Left ventricle myocardium inferior (tissue), 1 donor: Measurements from ENCODE around the gene CUL1. TPM values are rescaled to one million over a fixed set of nuclear protein-coding genes. Genes with fewer than 3 reads are reported as not detected.

Source experiments
- DNase-seq: peaks from one replicate; pipeline ENCODE4 v3.0.0-alpha.2; 2020
- H3K27ac ChIP-seq: fragments of 200-600 bp; replicated peaks from 2 replicates; pipeline ENCODE4 v1.8.0; 2021
- H3K27me3 ChIP-seq: fragments of 200-600 bp; 2 replicates; pipeline ENCODE4 v1.8.0; 2021; ENCODE audit warnings: low read depth
- H3K36me3 ChIP-seq: fragments of 200-600 bp; 2 replicates; pipeline ENCODE4 v1.8.0; 2021
- H3K4me1 ChIP-seq: fragments of 200-600 bp; 2 replicates; pipeline ENCODE4 v1.8.0; 2021
- H3K4me3 ChIP-seq: fragments of 200-600 bp; 2 replicates; pipeline ENCODE4 v1.8.0; 2021; ENCODE audit warnings: mild to moderate bottlenecking, moderate library complexity
- H3K9me3 ChIP-seq: fragments of 200-600 bp; replicated peaks from 2 replicates; pipeline ENCODE4 v1.8.0; 2021
- intact Hi-C: fragments of 100-400 bp; cut with micrococcal nuclease; formaldehyde crosslinking; loops from one replicate; pipeline ENCODE4 v1.11.0; 2022
- total RNA-seq: library from RNA; stranded (reverse); fragmentation: NEBNext Ultra II Directional; extraction: Animal tissue kit (Norgen Biotek cat#: 25700); gene quantifications from one replicate; pipeline ENCODE4 v1.2.1, GENCODE V29; 2021
- TF ChIP-seq, protein P1 (sequence below): fragments of 200-600 bp; IDR thresholded peaks from 2 replicates; pipeline ENCODE4 v1.8.0; 2021; ENCODE audit warnings: antibody characterized with exemption, mild to moderate bottlenecking, borderline replicate concordance
- donor health status: DM: no; HTN: yes; CAD: no; lungs with severe emphysema.

CUL1 gene
- total RNA-seq, 1 donor from 2014 or later: 48.2 TPM

DNA sequence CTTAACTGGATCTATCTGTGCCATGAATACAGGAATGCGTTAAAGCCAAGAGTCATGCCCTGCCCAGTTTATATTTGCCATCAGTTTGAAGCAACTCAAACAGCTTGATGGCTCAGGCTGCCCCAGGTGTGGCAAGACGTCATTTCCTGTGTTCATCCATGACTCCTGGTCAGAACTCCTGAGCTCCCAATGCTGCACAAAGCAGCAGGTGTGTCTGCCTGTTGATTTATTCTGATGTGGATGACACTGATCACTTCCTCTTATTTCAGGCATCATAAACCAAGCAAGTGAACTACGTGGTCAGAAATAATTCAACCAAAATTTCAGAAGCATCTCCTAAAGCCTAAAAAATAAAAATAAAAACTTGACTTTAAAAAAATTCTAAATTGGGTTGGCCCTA lies 116.9 kb downstream of the CUL1 start:
- no peak overlapping the region for H3K4me3 ChIP-seq
- no peaks in the 10 kb centered on the region for H3K9me3 ChIP-seq
- DNase-seq: no peak
- intact Hi-C loops: no loop called here
- no peaks in the 10 kb centered on the region for H3K4me1 ChIP-seq
- peaks cover 3% of the 10 kb centered on the region for H3K36me3 ChIP-seq
- H3K27me3 ChIP-seq: no peaks in the 10 kb centered on the region
- TF ChIP-seq, protein P1, sequence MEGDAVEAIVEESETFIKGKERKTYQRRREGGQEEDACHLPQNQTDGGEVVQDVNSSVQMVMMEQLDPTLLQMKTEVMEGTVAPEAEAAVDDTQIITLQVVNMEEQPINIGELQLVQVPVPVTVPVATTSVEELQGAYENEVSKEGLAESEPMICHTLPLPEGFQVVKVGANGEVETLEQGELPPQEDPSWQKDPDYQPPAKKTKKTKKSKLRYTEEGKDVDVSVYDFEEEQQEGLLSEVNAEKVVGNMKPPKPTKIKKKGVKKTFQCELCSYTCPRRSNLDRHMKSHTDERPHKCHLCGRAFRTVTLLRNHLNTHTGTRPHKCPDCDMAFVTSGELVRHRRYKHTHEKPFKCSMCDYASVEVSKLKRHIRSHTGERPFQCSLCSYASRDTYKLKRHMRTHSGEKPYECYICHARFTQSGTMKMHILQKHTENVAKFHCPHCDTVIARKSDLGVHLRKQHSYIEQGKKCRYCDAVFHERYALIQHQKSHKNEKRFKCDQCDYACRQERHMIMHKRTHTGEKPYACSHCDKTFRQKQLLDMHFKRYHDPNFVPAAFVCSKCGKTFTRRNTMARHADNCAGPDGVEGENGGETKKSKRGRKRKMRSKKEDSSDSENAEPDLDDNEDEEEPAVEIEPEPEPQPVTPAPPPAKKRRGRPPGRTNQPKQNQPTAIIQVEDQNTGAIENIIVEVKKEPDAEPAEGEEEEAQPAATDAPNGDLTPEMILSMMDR: no peak
- H3K27ac ChIP-seq: no peak overlapping the region

DNA sequence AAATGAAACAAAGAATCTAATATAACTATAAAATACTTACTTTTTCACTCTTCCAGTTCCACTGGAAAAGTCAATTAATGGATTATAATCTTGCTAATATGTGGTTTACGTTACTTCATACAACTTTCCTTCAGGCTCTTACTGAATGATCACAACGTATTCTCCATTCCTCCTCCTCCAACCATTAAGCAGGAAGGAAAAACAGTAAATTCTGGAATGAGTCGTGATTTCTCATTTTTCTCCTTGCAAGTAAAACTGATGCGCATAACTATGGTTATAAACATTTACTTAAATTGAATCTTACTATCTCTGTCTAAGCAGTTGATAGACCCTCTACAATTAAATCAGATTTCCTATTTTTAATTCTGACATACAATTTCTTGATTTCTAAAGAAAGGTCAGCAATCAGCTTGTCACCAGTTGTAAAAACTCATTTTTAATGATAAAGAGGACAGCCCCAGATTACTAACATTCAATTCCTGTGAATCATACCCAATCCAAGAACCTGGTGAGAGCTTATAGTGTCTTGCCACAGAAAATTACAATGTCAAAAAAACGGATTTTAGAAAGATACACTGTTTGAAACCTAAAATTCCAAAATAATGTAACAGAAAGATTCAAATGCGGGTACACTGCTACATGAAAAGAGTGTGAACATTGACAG lies 121.1 kb downstream of the CUL1 start:
- Histone ChIP-seq H3K36me3 (peaks cover 3% of the 10 kb centered on the region), H3K4me3 (no peak overlapping the region), H3K9me3 (no peaks in the 10 kb centered on the region), H3K27ac (no peak overlapping the region), H3K27me3 (no peaks in the 10 kb centered on the region), H3K4me1 (no peaks in the 10 kb centered on the region)
- TF ChIP-seq, protein P1: no peak
- no peak for DNase-seq
- intact Hi-C loops: no loop called here

DNA sequence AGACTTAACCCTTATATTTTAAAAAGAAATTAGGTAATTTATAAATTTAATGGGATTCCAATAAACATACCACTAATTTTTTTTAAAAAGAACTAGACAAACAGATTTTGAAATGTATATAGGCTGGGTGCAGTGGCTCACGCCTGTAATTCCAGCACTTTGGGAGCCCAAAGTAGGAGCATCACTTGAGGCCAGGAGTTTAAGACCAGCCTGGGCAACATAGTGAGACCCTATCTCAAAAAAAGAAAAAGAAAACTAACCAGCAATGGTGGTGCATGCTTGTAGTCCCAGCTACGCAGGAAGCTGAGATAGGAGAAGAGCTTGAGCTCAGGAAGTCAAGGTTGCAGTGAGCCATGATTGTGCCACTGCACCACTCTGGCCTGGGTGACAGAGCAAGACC lies 122.7 kb downstream of the CUL1 start:
- no peaks in the 10 kb centered on the region for H3K9me3 ChIP-seq
- TF ChIP-seq, protein P1: no peak
- H3K27me3 ChIP-seq: no peaks in the 10 kb centered on the region
- no peak overlapping the region for H3K27ac ChIP-seq
- H3K4me3 ChIP-seq: no peak overlapping the region
- intact Hi-C loops: no loop called here
- no peaks in the 10 kb centered on the region for H3K4me1 ChIP-seq
- DNase-seq: no peak
- H3K36me3 ChIP-seq: peaks cover 5% of the 10 kb centered on the region

DNA sequence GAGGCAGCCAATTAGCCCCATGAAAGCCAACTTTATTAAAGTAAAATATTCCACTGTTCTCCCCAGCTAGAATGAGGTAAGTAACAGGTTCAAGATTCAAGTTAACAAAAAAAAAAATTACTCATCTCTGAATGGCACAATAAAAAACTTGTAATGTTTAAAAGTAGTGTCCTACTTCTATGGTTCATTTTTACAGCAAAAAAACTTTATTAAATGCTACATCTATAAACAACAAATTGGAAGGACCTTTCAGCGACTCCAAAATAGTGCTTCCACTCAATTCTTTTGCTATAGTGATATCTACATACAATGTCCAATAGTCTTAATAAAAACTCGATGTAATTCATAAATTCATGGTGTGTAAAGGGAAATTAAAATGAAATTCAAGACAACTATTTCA lies 126.2 kb downstream of the CUL1 start:
- no peaks in the 10 kb centered on the region for H3K27me3 ChIP-seq
- H3K4me3 ChIP-seq: no peak overlapping the region
- no peaks in the 10 kb centered on the region for H3K9me3 ChIP-seq
- H3K27ac ChIP-seq: no peak overlapping the region
- intact Hi-C loops: no loop called here
- H3K4me1 ChIP-seq: no peaks in the 10 kb centered on the region
- TF ChIP-seq, protein P1: no peak
- DNase-seq: no peak
- peaks cover 3% of the 10 kb centered on the region for H3K36me3 ChIP-seq

DNA sequence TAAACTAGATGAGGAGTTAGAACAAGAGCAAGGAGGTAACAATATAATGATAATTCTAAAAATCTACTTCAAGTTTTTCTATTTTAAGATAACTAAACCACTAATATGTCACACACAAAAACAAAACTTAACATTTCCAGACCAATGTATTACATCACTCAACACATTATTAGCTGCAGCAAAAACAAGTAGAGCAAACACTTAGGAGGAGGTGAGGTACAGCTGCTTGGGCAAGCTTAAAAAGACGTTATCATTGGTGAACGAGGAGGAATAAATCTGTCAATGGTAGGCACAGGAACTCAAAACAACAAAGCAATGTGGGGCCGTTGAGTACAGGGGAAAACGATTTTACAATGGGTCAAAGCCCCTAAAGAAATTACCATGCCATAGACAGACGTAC lies 126.6 kb downstream of the CUL1 start:
- H3K36me3 ChIP-seq: peaks cover 3% of the 10 kb centered on the region
- H3K27ac ChIP-seq: no peak overlapping the region
- no peaks in the 10 kb centered on the region for H3K4me1 ChIP-seq
- no peak for DNase-seq
- no peaks in the 10 kb centered on the region for H3K27me3 ChIP-seq
- TF ChIP-seq, protein P1: no peak
- intact Hi-C loops: no loop called here
- H3K4me3 ChIP-seq: no peak overlapping the region
- H3K9me3 ChIP-seq: no peaks in the 10 kb centered on the region
